ENCODE measurements around the gene CCDC110.

GRCh38 chr4:185426960-185427688 is 44.4 kb downstream of the CCDC110 start:
- TF ChIP-seq CTCF (IDR thresholded peaks at IDR 0.05), result no peak
- TF ChIP-seq POLR2A (IDR thresholded peaks at IDR 0.05), result no peak
